Tracheal epithelial cell (primary cell): Measurements from ENCODE around the gene HAO1. TPM values are rescaled to one million over a fixed set of nuclear protein-coding genes. Genes with fewer than 3 reads are reported as not detected.

Experiments used
- total RNA-seq: library from RNA; depleted of rRNA; stranded (reverse); fragments of >200 nt; gene quantifications from 2 replicates; pipeline ENCODE4 v1.2.1, GENCODE V29; 2014

HAO1 gene
- total RNA-seq = not detected in 2 replicates

DNA sequence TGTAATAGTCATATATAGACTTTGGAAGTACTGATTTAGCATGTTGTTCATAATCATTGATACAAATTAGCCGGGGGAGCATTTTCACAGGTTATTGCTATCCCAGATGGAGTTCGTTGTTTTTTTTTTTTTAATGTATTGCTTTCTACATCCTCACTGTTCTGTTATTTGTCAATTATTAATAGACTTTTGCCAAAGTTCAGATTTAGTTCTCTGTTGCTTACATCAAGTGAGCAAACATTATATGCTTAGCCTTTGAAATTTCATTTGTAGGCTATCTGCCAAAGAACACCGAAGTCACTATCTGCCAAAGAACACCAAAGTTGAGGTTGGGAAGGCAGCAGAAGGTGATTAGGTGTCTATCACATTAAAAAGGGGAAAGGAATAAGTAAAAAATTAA lies at the start of gene HAO1:
Gene HAO1 (minus strand): TSS at position 118 of the 400 bp plus-strand sequence. CDS start 36 bp downstream, at position 82.

Other genes starting within 250 kb of the HAO1 start
- 8.2 and 11.5 TPM in 2 replicates for gene TMX4, start 79.3 kb upstream of the HAO1 start, total RNA-seq
- gene PLCB1, start 191.8 kb upstream of the HAO1 start, total RNA-seq = 0.24 and 2.8 TPM in 2 replicates